Measurements from ENCODE around the gene CFAP74. TPM values are rescaled to one million over a fixed set of nuclear protein-coding genes. Genes with fewer than 3 reads are reported as not detected.

CFAP74 gene
- total and polyA plus RNA-seq, 3 donors from 2014 or later: 16.4 to 25.5 (median 24.9) TPM

DNA sequence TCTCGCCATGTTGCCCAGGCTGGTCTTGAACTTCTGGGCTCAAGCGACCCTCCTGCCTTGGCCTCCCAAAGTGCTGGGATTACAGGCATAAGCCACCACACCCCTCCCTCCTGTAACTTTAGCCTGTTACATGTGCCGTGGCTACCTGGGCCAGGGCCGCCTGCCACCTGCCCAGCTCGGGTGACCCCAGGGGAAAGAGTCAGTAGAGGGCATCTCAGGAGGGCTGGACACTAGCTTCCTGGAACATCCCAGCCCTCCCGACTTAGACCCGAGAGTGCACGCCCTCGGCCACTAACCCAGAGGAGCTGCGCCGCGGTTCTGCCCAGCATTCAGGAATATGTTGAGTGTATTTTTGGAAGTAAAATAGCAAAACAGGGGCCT is 44.1 kb downstream of the CFAP74 start:
- H3K9me3 ChIP-seq: no peaks in the 10 kb centered on the region
- H3K4me1 ChIP-seq: peaks cover 4% of the 10 kb centered on the region
- TF ChIP-seq POLR2A (IDR thresholded peaks at IDR 0.05): no peak
- H3K27me3 ChIP-seq: no peaks in the 10 kb centered on the region
- WGBS, 2 donors: 88 to 92% methylated on average over 11 to 12 of the region's 12 CpGs
- intact Hi-C loops (cut with DNase I; ENCODE audit: low total_unique reads): no loop called here
- no peak overlapping the region for H3K27ac ChIP-seq
- no peaks in the 10 kb centered on the region for H3K36me3 ChIP-seq (ENCODE audit: low read depth, missing control alignments)
- no peak overlapping the region for H3K4me3 ChIP-seq
- DNase-seq: no peak

DNA sequence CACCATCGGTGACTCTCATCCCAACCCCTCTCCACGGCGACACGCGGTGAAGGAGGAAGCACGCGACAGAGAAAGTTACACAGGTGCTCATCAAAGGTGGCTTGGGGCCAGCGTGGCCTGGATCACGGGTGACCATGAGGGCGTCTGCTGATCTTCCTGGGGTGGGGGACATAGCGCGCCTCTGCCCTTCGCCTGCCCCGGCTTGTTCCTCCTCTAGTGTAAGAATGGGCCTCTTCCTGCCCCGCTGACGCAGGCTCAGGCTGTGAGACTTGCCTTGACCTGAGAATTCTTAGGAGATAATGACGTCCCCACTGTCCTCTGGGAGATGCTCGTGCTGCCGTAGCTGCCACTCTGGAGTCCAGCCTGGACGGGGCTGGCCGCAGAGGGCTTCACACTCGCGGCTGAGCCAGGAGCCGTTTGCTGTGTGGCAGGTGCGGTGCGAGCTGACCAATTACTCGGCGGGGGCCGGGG is 45.5 kb downstream of the CFAP74 start:
- 90 to 91% methylated on average over 25 to 29 of the region's 29 CpGs for WGBS, 2 donors
- Histone ChIP-seq H3K27me3 (no peaks in the 10 kb centered on the region), H3K36me3 (ENCODE audit: low read depth, missing control alignments) (no peaks in the 10 kb centered on the region), H3K4me1 (peaks cover 4% of the 10 kb centered on the region), H3K4me3 (no peak overlapping the region), H3K9me3 (no peaks in the 10 kb centered on the region), H3K27ac (no peak overlapping the region)
- DNase-seq: no peak
- no peak for TF ChIP-seq POLR2A (IDR thresholded peaks at IDR 0.05)
- TF ChIP-seq, protein P1, sequence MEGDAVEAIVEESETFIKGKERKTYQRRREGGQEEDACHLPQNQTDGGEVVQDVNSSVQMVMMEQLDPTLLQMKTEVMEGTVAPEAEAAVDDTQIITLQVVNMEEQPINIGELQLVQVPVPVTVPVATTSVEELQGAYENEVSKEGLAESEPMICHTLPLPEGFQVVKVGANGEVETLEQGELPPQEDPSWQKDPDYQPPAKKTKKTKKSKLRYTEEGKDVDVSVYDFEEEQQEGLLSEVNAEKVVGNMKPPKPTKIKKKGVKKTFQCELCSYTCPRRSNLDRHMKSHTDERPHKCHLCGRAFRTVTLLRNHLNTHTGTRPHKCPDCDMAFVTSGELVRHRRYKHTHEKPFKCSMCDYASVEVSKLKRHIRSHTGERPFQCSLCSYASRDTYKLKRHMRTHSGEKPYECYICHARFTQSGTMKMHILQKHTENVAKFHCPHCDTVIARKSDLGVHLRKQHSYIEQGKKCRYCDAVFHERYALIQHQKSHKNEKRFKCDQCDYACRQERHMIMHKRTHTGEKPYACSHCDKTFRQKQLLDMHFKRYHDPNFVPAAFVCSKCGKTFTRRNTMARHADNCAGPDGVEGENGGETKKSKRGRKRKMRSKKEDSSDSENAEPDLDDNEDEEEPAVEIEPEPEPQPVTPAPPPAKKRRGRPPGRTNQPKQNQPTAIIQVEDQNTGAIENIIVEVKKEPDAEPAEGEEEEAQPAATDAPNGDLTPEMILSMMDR (IDR thresholded peaks at IDR 0.05): no peak
- intact Hi-C loops (cut with DNase I; ENCODE audit: low total_unique reads): no loop called here

DNA sequence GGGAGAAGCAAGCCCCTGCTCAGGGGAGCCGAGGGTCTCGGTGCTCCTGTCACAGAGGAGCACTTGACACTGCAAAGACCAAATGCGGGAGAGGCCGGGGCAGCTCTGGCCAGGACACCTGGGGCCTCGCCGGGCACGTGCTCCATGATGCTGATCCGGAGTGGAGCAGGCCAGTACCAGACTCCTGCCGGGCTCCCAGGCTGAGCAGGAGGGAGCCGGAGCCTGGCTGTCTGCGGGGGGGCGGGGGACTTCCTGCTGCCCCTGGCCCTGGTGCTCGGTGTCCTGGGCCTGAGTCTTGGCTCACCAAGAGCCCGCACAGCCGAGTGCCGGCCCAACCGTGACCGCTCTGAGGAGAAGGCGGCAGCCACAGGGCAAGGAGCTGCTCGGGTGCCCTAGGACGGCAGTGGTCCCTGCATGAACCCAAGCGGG is 46.0 kb downstream of the CFAP74 start:
- DNase-seq: no peak
- TF ChIP-seq, protein P1 (IDR thresholded peaks at IDR 0.05): no peak
- no peak for TF ChIP-seq POLR2A (IDR thresholded peaks at IDR 0.05)
- Histone ChIP-seq H3K27ac (no peak overlapping the region), H3K27me3 (no peaks in the 10 kb centered on the region), H3K4me1 (peaks cover 4% of the 10 kb centered on the region), H3K9me3 (no peaks in the 10 kb centered on the region), H3K36me3 (ENCODE audit: low read depth, missing control alignments) (no peaks in the 10 kb centered on the region), H3K4me3 (no peak overlapping the region)
- 89 to 92% methylated on average over 5 to 22 of the region's 22 CpGs for WGBS, 2 donors
- intact Hi-C loops (cut with DNase I; ENCODE audit: low total_unique reads): no loop called here

DNA sequence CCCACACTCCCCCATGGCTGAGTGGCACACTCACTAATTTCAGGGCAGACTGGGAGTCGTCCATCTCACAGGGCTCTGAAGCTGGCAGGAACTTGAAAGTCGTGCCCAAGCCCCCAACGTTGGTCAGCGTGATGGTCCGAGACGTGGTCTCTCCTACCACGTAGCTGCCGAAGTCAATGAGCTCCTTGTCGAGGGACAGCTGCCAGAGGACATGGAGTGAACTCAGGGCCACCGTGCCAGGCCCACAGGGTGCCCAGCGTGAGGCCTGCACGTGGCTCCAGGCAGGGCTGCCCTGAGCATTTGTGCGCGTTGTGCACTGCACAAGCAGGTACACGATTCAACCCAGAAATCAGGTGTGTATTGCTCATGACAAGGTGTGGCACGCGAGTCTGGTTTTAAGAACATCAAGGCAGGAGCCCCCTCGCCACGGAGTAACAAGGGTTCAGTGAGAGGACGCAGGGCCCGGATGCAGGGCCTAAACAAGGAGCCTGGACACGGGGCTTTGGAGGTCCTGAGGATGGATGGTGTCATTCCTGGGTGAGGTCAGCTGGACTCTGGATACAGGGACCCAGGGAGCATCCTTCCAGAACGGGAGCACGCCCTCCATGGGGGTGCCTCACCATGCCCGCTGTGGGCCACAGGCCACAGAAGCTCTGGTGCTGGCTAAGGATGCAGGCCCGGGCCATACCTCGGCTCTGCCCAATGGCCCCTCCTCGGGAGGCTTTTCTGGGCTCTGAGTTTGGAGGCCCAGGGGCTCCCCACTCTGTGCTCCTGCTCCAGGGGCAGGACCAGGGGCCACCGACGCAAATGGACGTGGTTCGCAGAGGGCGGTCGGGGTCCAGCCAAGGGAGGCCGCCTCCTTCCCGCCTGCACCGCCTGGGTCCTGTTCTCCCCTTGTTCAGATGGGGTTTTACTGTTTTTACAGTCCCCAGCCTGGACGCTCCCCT is 46.7 kb downstream of the CFAP74 start:
- intact Hi-C loops (cut with DNase I; ENCODE audit: low total_unique reads): no loop called here
- TF ChIP-seq POLR2A (IDR thresholded peaks at IDR 0.05): no peak
- TF ChIP-seq, protein P1 (IDR thresholded peaks at IDR 0.05): no peak
- DNase-seq: no peak
- no peak overlapping the region for H3K4me3 ChIP-seq
- no peaks in the 10 kb centered on the region for H3K27me3 ChIP-seq
- no peaks in the 10 kb centered on the region for H3K9me3 ChIP-seq
- no peak overlapping the region for H3K27ac ChIP-seq
- H3K36me3 ChIP-seq (ENCODE audit: low read depth, missing control alignments): no peaks in the 10 kb centered on the region
- H3K4me1 ChIP-seq: peaks cover 4% of the 10 kb centered on the region
- WGBS, 2 donors: 94 to 96% methylated on average over 10 to 38 of the region's 38 CpGs

DNA sequence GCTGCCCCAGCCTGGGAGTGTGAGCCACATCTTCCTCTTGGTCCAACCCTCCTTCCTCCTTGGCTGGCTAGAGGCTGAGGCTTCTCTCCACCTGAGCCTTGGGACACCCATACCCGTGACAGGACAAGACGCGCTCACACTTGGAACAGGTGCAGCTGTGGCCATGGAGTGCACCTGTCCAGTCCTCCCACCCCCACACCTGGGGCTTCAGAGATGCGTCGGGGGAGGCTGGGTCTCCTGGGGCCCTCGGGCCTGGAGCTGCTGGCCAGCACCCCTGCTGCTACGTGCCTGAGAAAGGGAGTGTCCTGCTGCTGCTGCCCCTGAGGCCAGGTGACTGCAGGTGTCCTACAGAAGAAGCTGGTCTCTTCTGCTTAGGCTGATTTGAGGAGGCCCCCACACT is 47.5 kb downstream of the CFAP74 start:
- H3K4me1 ChIP-seq: peaks cover 4% of the 10 kb centered on the region
- H3K4me3 ChIP-seq: no peak overlapping the region
- no peak overlapping the region for H3K27ac ChIP-seq
- WGBS, 2 donors: 86 to 87% methylated on average over 4 to 6 of the region's 7 CpGs
- intact Hi-C loops (cut with DNase I; ENCODE audit: low total_unique reads): no loop called here
- DNase-seq: no peak
- no peaks in the 10 kb centered on the region for H3K27me3 ChIP-seq
- TF ChIP-seq, protein P1 (IDR thresholded peaks at IDR 0.05): no peak
- no peak for TF ChIP-seq POLR2A (IDR thresholded peaks at IDR 0.05)
- no peaks in the 10 kb centered on the region for H3K36me3 ChIP-seq (ENCODE audit: low read depth, missing control alignments)
- H3K9me3 ChIP-seq: no peaks in the 10 kb centered on the region

All from testis (tissue), 3 donors.